ENCODE results near the gene RPTN. TPM values are rescaled to one million over a fixed set of nuclear protein-coding genes. Genes with fewer than 3 reads are reported as not detected.

Gene RPTN
- total RNA-seq, 1 experiment from 2014 or later = not detected

DNA sequence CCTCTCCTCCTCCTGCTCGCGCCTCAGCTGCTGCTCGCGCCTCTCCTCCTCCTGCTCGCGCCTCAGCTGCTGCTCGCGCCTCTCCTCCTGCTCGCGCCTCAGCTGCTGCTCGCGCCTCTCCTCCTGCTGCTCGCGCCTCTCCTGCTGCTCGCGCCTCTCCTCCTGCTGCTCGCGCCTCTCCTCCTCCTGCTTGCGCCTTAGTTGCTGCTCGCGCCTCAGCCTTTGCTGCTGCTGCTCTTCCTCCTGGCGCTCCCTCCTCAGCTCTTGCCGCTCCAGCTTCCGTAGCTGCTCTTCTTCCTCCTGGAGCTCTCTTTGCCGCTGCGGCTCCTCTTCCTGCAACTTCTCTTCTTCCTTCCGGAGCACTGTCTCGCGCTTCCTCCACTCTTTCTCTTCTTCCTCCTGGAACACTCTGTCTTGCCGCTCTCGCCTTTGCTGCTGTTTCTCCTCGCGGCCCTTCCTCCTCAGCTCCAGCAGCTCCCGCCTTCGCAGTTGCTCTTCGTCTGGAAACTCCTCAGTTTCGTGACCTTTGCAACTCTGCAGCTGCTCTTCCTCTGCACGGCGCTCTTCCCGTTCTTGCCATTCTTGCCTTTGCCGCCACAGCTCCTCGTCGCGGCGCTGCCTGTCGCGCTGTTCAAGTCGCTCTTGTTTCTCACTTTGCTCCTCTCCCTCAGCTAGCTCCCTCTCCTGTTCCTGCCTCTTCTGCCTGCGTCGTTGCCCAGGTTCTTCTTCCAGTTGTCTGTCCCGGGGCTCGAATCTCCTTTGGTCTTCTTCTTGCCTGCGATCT lies 46.7 kb downstream of the RPTN start:
- Histone ChIP-seq H3K27ac (no peak overlapping the region), H3K9me3 (replicated peaks) (peaks cover 13% of the 10 kb centered on the region; the same call in 1 of the 2 replicates), H3K4me1 (replicated peaks) (peaks cover 24% of the 10 kb centered on the region), H3K27me3 (replicated peaks) (peaks cover 81% of the 10 kb centered on the region), H3K36me3 (no peaks in the 10 kb centered on the region), H3K4me3 (no peak overlapping the region)
- DNase-seq (ENCODE audit: low read depth in 1 of 2, low spot score in 2 of 2) = peak in 1 of 2 experiments; percentile 21

DNA sequence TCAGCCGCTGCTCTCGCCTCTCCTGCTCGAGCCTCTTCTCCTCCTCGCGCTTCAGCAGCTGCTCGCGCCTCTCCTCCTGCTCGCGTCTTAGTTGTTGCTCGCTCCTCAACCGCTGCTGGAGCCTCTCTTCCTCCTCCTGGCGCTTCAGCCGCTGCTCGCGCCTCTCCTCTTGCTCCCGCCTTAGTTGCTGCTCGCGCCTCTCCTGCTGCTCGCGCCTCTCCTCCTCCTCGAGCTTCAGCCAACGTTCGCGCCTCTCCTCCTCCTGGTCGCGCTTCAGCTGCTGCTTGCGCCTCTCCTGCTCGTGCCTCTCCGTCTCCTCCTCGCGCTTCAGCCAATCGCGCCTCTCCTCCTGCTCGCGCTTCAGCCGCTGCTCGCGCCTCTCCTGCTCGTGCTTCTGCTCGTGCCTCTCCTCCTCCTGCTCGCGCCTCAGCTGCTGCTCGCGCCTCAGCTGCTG lies 47.5 kb downstream of the RPTN start:
- Histone ChIP-seq H3K27ac (no peak overlapping the region), H3K4me1 (replicated peaks) (peaks cover 24% of the 10 kb centered on the region), H3K9me3 (replicated peaks) (peaks cover 13% of the 10 kb centered on the region; the same call in 1 of the 2 replicates), H3K4me3 (peak overlapping the region; percentile 34), H3K36me3 (no peaks in the 10 kb centered on the region), H3K27me3 (replicated peaks) (peaks cover 81% of the 10 kb centered on the region)
- DNase-seq (ENCODE audit: low read depth in 1 of 2, low spot score in 2 of 2) = peak; percentile 44 to 63

DNA sequence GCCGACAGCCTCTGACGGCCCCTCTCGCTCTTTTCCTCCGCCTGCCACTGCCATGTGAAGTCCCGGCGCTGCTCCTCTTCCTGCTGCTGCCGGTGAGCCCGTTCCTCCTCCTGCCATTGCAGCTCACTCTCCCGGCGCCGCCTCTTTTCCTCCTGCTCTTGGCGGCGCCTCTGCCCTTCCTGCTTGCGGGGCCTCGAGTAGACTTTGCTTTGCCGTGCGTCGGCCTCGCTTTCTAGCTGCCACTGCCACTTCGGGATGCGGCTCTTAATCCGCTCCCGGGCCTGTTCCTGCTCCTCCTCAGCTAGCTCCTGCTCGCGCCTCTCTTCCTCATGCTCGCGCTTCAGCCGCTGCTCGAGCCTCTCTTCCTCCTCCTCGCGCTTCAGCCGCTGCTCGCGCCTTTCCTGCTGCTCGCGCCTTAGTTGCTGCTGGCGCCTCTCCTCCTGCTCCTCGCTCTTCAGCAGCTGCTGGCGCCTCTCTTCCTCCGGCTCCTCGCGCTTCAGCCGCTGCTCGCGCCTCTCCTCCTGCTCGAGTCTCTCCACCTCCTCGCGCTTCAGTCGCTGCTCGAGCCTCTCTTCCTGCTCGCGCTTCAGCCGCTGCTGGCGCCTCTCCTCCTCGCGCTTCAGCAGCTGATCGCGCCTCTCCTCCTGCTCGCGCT lies 48.0 kb downstream of the RPTN start:
- H3K9me3 ChIP-seq (replicated peaks) = peaks cover 13% of the 10 kb centered on the region; the same call in 1 of the 2 replicates
- peaks cover 24% of the 10 kb centered on the region for H3K4me1 ChIP-seq (replicated peaks)
- H3K4me3 ChIP-seq = peak overlapping the region; percentile 34
- H3K36me3 ChIP-seq = no peaks in the 10 kb centered on the region
- DNase-seq (ENCODE audit: low read depth in 1 of 2, low spot score in 2 of 2) = peak; percentile 57 to 67
- H3K27me3 ChIP-seq (replicated peaks) = peaks cover 80% of the 10 kb centered on the region
- no peak overlapping the region for H3K27ac ChIP-seq

DNA sequence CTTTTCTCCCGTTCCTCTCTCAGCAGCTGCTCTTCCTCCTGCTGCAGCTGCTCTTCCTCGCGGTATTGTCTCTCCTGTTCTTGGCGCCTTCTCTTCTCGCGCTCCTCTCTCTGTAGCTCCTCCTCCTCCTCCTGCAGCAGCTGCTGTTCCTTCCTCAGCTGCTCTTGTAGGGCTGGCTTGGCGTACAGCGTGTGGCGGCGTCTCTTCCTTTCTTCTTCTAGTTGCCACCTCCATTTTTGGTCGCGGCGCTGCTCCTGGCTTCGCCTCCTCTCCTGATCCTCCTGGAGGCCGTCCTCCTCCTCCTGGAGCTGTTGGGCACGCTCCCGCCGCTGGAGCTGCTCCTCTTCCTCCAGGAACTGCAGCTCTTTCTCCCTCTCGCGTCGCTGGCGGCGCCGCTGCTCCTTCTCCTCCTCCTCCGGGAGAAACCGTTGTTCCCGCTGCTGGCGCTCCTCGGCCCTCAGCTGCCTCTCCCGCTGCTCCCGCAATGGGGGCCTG lies 48.6 kb downstream of the RPTN start:
- no peaks in the 10 kb centered on the region for H3K36me3 ChIP-seq
- peak overlapping the region; percentile 34 for H3K4me3 ChIP-seq
- H3K4me1 ChIP-seq (replicated peaks) = peaks cover 24% of the 10 kb centered on the region
- DNase-seq (ENCODE audit: low read depth in 1 of 2, low spot score in 2 of 2) = peak; percentile 54 to 60
- H3K27me3 ChIP-seq (replicated peaks) = peaks cover 78% of the 10 kb centered on the region
- H3K27ac ChIP-seq = no peak overlapping the region
- H3K9me3 ChIP-seq (replicated peaks) = peaks cover 13% of the 10 kb centered on the region; the same call in 1 of the 2 replicates

DNA sequence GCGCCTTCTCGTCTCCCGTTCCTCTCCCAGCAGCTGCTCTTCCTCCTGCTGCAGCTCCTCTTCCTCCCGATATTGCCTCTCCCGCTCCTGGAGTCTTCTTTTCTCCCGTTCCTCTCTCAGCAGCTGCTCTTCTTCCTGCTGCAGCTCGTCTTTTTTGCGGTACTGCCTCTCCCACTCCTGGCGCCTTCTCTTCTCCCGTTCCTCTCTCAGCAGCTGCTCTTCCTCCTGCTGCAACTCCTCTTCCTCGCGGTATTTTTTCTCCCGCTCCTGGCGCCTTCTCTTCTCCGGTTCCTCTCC lies 49.1 kb downstream of the RPTN start:
- peaks cover 76% of the 10 kb centered on the region for H3K27me3 ChIP-seq (replicated peaks)

DNA sequence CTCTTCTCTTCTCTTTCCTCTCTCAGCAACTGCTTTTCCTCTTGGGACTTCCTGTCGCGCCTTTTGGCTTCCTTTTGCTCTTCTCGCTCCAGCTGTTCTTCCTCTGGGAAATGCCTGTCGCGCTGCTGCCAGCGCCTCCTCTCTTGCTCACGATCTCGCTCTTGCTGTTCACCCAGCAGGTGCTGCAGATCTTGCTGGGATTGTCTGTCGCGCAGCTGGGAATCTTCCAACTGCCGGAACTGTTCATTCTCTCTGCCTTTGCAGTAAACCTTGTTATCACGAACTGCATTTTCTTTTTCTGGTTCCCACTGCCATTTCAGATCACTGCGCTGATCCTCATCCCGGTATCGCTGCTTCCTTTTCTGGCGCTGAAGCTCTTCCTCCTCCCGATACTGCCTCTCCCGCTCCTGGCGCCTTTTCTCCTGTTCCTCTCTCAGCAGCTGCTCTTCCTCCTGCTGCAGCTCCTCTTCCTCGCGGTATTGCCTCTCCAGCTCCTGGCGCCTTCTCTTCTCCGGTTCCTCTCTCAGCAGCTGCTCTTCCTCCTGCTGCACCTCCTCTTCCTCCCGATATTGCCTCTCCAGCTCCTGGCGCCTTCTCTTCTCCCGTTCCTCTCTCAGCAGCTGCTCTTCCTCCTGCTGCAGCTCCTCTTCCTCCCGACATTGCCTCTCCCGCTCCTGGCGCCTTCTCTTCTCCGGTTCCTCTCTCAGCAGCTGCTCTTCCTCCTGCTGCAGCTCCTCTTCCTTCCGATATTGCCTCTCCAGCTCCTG lies 49.6 kb downstream of the RPTN start:
- peaks cover 70% of the 10 kb centered on the region for H3K27me3 ChIP-seq (replicated peaks)
- H3K9me3 ChIP-seq (replicated peaks) = peaks cover 13% of the 10 kb centered on the region; the same call in 1 of the 2 replicates
- peaks cover 24% of the 10 kb centered on the region for H3K4me1 ChIP-seq (replicated peaks)
- no peak overlapping the region for H3K4me3 ChIP-seq
- no peak overlapping the region for H3K27ac ChIP-seq
- DNase-seq (ENCODE audit: low read depth in 1 of 2, low spot score in 2 of 2) = no peak
- no peaks in the 10 kb centered on the region for H3K36me3 ChIP-seq

More for the DNA sequence above, 49.1 kb downstream of the RPTN start:
- no peak for DNase-seq (ENCODE audit: low read depth in 1 of 2, low spot score in 2 of 2)
- no peak overlapping the region for H3K27ac ChIP-seq
- H3K4me3 ChIP-seq = no peak overlapping the region
- no peaks in the 10 kb centered on the region for H3K36me3 ChIP-seq
- peaks cover 13% of the 10 kb centered on the region; the same call in 1 of the 2 replicates for H3K9me3 ChIP-seq (replicated peaks)
- H3K4me1 ChIP-seq (replicated peaks) = peaks cover 24% of the 10 kb centered on the region

DNA sequence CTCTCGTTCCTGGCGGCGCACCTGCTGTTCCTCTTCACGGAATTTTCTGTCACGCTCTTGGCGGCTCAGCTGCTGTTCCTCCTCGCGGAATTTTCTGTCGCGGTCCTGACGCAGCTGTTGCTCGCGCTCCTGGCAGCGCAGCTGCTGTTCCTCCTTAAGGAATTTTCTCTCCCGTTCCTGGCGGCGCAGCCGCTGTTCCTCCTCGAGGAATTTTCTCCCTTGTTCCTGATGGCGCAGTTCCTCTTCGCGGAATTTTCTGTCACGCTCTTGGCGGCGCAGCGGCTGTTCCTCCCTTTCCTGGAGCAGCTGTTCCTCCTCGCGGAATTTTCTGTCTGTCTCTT lies 50.2 kb downstream of the RPTN start:
- no peak for DNase-seq (ENCODE audit: low read depth in 1 of 2, low spot score in 2 of 2)
- H3K4me1 ChIP-seq (replicated peaks) = peaks cover 24% of the 10 kb centered on the region
- H3K36me3 ChIP-seq = no peaks in the 10 kb centered on the region
- H3K9me3 ChIP-seq (replicated peaks) = peaks cover 13% of the 10 kb centered on the region; the same call in 1 of the 2 replicates
- peaks cover 67% of the 10 kb centered on the region for H3K27me3 ChIP-seq (replicated peaks)
- no peak overlapping the region for H3K27ac ChIP-seq
- no peak overlapping the region for H3K4me3 ChIP-seq

DNA sequence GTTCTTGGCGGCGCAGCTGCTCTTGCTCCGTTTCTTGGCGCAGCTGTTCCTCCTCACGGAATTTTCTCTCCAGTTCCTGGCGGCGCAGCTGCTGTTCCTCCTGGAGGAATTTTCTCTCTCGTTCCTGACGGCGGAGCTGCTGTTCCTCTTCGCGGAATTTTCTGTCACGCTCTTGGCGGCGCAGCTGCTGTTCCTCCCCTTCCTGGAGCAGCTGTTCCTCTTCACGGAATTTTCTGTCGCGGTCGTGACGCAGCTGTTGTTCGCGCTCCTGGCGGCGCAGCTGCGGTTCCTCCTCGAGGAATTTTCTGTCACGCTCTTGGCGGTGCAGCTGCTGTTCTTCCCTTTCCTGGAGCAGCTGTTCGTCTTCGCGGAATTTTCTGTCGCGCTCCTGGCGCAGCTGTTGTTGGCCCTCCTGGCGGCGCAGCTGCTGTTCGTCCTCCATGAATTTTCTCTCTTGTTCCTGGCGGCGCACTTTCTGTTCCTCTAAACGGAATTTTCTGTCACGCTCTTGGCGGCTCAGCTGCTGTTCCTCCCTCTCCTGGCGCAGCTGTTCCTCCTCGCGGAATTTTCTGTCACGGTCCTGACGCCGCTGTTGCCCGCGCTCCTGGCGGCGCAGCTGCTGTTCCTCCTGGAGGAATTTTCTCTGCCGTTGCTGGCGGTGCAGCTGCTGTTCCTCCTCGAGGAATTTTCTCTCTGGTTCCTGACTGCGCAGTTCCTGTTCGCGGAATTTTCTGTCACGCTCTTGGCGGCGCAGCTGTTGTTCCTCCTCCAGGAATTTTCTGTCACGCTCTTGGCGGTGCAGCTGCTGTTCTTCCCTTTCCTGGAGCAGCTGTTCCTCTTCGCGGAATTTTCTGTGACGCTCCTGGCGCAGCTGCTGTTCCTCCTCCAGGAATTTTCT lies 50.8 kb downstream of the RPTN start:
- DNase-seq (ENCODE audit: low read depth in 1 of 2, low spot score in 2 of 2) = no peak
- Histone ChIP-seq H3K4me1 (replicated peaks) (peaks cover 24% of the 10 kb centered on the region), H3K36me3 (no peaks in the 10 kb centered on the region), H3K4me3 (no peak overlapping the region), H3K27ac (no peak overlapping the region), H3K9me3 (replicated peaks) (peaks cover 10% of the 10 kb centered on the region; the same call in 1 of the 2 replicates), H3K27me3 (replicated peaks) (peaks cover 66% of the 10 kb centered on the region)

DNA sequence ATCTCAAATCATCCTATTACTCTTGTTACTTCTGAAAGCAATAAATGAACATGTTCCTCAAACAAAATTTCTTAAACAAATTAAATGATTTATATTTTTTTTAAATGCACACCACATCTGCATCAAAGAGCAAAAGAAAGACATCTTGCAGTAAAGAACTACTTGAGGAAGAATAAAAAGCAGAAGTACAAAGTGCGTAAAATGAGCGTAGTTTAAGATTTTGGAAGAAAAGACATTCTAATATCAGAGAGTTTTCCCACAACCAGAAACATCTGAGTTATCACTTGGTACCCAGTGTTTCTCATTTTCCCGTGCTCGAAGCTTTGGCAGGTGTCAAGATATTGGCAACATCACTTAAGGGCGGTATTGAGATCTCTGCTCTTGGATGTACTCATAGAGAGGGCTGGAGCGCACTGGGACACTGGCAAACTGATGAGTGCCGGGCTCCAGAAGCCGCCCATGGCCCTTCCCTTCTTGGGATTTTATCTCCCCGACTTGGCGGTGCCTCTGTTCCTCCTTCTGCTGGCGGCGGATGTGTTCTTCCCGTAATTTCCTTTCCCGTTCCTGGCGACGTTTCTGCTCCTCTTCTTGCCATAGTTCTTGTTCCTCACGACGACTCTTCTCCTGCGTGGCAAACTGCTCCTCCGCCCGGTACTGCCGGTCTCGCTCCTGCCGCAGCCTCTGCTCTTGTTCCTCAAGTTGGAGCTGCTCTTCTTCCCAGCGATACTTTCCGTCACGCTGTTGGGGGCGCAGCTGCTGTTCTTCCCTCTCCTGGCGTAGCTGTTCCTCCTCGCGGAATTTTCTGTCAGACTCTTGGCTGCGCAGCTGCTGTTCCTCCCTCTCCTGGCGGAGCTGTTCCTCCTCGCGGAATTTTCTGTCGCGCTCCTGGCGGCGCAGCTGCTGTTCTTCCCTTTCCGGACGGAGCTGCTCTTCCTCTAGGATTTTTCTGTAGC lies 51.7 kb downstream of the RPTN start:
- Histone ChIP-seq H3K4me1 (replicated peaks) (peaks cover 18% of the 10 kb centered on the region), H3K36me3 (no peaks in the 10 kb centered on the region), H3K27ac (no peak overlapping the region), H3K27me3 (replicated peaks) (peaks cover 64% of the 10 kb centered on the region), H3K9me3 (replicated peaks) (peaks cover 8% of the 10 kb centered on the region; the same call in 1 of the 2 replicates), H3K4me3 (no peak overlapping the region)
- DNase-seq (ENCODE audit: low read depth in 1 of 2, low spot score in 2 of 2) = no peak

DNA sequence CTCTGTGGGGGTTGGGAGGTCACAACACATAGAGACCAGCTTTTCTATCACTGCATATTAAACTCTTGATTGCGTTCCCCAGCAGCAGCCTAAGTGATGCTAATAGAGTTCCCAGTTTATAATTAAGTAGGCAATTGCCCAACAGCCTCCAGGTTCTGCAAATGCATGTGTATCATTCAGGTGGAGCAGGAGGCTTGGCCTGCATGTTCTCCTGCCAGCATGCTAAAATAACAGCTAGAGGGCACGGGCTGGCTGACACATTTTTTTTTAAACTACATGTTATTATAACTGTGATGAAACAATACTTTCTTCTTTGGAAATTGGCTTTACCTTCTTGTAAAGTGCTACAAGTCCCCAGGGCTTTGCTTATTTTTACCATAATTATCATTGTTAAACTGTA lies 54.2 kb downstream of the RPTN start:
- no peaks in the 10 kb centered on the region for H3K36me3 ChIP-seq
- no peak overlapping the region for H3K4me3 ChIP-seq
- H3K4me1 ChIP-seq (replicated peaks) = no peaks in the 10 kb centered on the region
- H3K9me3 ChIP-seq (replicated peaks) = 0 out of 2 replicates have a peak, but pooled peaks cover 4% of the 10 kb centered on the region
- no peak for DNase-seq (ENCODE audit: low read depth in 1 of 2, low spot score in 2 of 2)
- peaks cover 55% of the 10 kb centered on the region for H3K27me3 ChIP-seq (replicated peaks)
- no peak overlapping the region for H3K27ac ChIP-seq

Data from SJSA1 (cell line).